ENCODE measurements around the gene ITGA11. TPM values are rescaled to one million over a fixed set of nuclear protein-coding genes. Genes with fewer than 3 reads are reported as not detected.
A peak's percentile ranks its signal among the peaks of the same experiment; 100 is the strongest.

The ITGA11 gene
- total and polyA plus RNA-seq, 2 of the 13 experiments (the other 11 are each of a cell fraction or from before 2014, with no cell fraction given), result not detected

DNA sequence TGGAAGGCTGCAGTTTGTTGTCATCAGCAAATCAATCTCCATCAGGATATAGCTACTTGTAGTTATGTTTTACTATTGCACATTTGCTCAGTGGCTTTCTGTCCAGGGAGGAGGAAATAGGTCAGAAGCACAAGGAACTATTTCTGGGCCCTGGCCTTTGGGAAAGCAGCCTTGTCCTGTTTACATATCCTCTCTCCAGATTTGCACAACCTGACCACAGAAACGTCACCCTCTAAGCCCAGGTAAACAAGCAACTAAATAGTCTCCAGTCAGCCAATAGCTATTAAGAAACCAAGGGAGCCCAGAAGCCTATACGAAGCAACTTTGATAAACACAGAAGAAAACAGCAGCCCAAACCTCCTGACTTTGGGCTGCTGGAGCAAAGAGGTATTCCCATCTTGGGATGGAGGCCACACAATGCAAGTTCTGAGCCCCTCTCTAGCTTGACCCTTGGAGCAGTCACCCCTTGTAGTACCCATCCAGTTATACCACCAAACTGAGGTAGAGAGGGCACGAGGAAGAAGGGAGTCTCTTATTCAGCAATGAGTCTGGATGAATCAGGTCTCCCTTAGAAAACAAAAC lies 156.7 kb downstream of the ITGA11 start (continued):
- TF ChIP-seq TARDBP (CRISPR knock-in tag; IDR thresholded peaks at IDR 0.05), result no peak
- no peak for TF ChIP-seq ZC3H13 (CRISPR knock-in tag; IDR thresholded peaks at IDR 0.05)
- TF ChIP-seq ZNF660 (CRISPR knock-in tag; IDR thresholded peaks at IDR 0.05; ENCODE audit: borderline replicate concordance, low read depth), result no peak
- TF ChIP-seq KDM3A (CRISPR knock-in tag; IDR thresholded peaks at IDR 0.05; ENCODE audit: low read depth), result no peak
- TF ChIP-seq SNRNP70 (IDR thresholded peaks at IDR 0.05; ENCODE audit: low read depth, low read length), result no peak
- no peak for TF ChIP-seq SKI (IDR thresholded peaks at IDR 0.05; ENCODE audit: partially characterized antibody)
- peak; percentile 19; the same call in 1 of the 2 replicates for TF ChIP-seq SOX5 (CRISPR knock-in tag; IDR thresholded peaks at IDR 0.05; ENCODE audit: borderline replicate concordance)
- peak; percentile 82 for TF ChIP-seq CBFB (CRISPR knock-in tag; IDR thresholded peaks at IDR 0.05)
- no peak for TF ChIP-seq SRF (IDR thresholded peaks at IDR 0.05; ENCODE audit: low read depth, low read length)
- no peak for TF ChIP-seq NR1H2 (CRISPR knock-in tag; IDR thresholded peaks at IDR 0.05; ENCODE audit: borderline replicate concordance, low read depth)
- TF ChIP-seq SOX13 (IDR thresholded peaks at IDR 0.05), result no peak
- TF ChIP-seq SOX13 (CRISPR knock-in tag; conservative IDR thresholded peaks at IDR 0.05 in 1 of 2, IDR thresholded peaks at IDR 0.05 in 1 of 2), result peak in 1 of 2 experiments; percentile 44; a peak in 1 of 4 replicates
- no peak for TF ChIP-seq ZNF672 (CRISPR knock-in tag; IDR thresholded peaks at IDR 0.05)
- no peak for TF ChIP-seq RFXANK (CRISPR knock-in tag; IDR thresholded peaks at IDR 0.05)
- TF ChIP-seq KLF16 (CRISPR knock-in tag; IDR thresholded peaks at IDR 0.05), result no peak
- no peak for TF ChIP-seq HCFC1 (IDR thresholded peaks at IDR 0.05; ENCODE audit: low read depth, low read length)
- TF ChIP-seq, protein P1, sequence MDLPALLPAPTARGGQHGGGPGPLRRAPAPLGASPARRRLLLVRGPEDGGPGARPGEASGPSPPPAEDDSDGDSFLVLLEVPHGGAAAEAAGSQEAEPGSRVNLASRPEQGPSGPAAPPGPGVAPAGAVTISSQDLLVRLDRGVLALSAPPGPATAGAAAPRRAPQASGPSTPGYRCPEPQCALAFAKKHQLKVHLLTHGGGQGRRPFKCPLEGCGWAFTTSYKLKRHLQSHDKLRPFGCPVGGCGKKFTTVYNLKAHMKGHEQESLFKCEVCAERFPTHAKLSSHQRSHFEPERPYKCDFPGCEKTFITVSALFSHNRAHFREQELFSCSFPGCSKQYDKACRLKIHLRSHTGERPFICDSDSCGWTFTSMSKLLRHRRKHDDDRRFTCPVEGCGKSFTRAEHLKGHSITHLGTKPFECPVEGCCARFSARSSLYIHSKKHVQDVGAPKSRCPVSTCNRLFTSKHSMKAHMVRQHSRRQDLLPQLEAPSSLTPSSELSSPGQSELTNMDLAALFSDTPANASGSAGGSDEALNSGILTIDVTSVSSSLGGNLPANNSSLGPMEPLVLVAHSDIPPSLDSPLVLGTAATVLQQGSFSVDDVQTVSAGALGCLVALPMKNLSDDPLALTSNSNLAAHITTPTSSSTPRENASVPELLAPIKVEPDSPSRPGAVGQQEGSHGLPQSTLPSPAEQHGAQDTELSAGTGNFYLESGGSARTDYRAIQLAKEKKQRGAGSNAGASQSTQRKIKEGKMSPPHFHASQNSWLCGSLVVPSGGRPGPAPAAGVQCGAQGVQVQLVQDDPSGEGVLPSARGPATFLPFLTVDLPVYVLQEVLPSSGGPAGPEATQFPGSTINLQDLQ (CRISPR knock-in tag; IDR thresholded peaks at IDR 0.05), result no peak
- TF ChIP-seq TGIF2 (CRISPR knock-in tag; IDR thresholded peaks at IDR 0.05), result no peak
- TF ChIP-seq ZNF788 (CRISPR knock-in tag; IDR thresholded peaks at IDR 0.05; ENCODE audit: borderline replicate concordance), result no peak
- TF ChIP-seq FOXO1 (CRISPR knock-in tag; IDR thresholded peaks at IDR 0.05), result peak; percentile 75; the same call in 1 of the 2 replicates
- TF ChIP-seq ZNF34 (CRISPR knock-in tag; IDR thresholded peaks at IDR 0.05; ENCODE audit: borderline replicate concordance), result no peak
- no peak for TF ChIP-seq MTF2 (CRISPR knock-in tag; IDR thresholded peaks at IDR 0.05; ENCODE audit: borderline replicate concordance)
- TF ChIP-seq, protein P2, sequence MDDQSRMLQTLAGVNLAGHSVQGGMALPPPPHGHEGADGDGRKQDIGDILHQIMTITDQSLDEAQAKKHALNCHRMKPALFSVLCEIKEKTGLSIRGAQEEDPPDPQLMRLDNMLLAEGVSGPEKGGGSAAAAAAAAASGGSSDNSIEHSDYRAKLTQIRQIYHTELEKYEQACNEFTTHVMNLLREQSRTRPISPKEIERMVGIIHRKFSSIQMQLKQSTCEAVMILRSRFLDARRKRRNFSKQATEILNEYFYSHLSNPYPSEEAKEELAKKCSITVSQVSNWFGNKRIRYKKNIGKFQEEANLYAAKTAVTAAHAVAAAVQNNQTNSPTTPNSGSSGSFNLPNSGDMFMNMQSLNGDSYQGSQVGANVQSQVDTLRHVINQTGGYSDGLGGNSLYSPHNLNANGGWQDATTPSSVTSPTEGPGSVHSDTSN (CRISPR knock-in tag; IDR thresholded peaks at IDR 0.05; ENCODE audit: borderline replicate concordance), result no peak
- TF ChIP-seq, protein P3, sequence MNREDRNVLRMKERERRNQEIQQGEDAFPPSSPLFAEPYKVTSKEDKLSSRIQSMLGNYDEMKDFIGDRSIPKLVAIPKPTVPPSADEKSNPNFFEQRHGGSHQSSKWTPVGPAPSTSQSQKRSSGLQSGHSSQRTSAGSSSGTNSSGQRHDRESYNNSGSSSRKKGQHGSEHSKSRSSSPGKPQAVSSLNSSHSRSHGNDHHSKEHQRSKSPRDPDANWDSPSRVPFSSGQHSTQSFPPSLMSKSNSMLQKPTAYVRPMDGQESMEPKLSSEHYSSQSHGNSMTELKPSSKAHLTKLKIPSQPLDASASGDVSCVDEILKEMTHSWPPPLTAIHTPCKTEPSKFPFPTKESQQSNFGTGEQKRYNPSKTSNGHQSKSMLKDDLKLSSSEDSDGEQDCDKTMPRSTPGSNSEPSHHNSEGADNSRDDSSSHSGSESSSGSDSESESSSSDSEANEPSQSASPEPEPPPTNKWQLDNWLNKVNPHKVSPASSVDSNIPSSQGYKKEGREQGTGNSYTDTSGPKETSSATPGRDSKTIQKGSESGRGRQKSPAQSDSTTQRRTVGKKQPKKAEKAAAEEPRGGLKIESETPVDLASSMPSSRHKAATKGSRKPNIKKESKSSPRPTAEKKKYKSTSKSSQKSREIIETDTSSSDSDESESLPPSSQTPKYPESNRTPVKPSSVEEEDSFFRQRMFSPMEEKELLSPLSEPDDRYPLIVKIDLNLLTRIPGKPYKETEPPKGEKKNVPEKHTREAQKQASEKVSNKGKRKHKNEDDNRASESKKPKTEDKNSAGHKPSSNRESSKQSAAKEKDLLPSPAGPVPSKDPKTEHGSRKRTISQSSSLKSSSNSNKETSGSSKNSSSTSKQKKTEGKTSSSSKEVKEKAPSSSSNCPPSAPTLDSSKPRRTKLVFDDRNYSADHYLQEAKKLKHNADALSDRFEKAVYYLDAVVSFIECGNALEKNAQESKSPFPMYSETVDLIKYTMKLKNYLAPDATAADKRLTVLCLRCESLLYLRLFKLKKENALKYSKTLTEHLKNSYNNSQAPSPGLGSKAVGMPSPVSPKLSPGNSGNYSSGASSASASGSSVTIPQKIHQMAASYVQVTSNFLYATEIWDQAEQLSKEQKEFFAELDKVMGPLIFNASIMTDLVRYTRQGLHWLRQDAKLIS (CRISPR knock-in tag; IDR thresholded peaks at IDR 0.05), result no peak
- no peak for TF ChIP-seq TEAD2 (CRISPR knock-in tag; IDR thresholded peaks at IDR 0.05)
